Measurements from ENCODE around the gene SCN9A.

SCN9A gene

DNA sequence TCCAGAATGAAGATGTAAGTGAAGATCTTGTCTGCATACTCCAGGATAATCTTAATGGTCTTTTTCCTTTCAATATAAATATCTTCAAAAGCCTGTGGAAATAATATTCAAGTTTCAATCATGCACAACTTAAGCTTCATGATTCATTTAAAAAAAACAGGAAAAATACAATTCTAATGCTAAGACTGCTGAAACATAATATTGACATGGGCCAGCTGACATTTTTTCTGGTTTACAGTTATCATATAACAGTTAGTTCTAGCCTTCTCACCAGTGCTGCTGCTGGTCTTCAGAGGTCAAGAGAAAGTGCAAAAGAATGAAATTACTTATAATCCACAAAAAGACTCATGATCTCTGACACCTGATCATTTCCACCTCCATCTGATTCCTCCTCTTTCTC lies 137.6 kb downstream of the SCN9A start (continued):
- no peak for TF ChIP-seq ZNF394 (tag by site-specific recombination; IDR thresholded peaks at IDR 0.05; ENCODE audit: borderline replicate concordance)
- TF ChIP-seq OSR2 (tag by site-specific recombination; IDR thresholded peaks at IDR 0.05): no peak
- TF ChIP-seq, protein P1, sequence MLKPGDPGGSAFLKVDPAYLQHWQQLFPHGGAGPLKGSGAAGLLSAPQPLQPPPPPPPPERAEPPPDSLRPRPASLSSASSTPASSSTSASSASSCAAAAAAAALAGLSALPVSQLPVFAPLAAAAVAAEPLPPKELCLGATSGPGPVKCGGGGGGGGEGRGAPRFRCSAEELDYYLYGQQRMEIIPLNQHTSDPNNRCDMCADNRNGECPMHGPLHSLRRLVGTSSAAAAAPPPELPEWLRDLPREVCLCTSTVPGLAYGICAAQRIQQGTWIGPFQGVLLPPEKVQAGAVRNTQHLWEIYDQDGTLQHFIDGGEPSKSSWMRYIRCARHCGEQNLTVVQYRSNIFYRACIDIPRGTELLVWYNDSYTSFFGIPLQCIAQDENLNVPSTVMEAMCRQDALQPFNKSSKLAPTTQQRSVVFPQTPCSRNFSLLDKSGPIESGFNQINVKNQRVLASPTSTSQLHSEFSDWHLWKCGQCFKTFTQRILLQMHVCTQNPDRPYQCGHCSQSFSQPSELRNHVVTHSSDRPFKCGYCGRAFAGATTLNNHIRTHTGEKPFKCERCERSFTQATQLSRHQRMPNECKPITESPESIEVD (tag by site-specific recombination; IDR thresholded peaks at IDR 0.05): no peak
- TF ChIP-seq ZNF791 (tag by site-specific recombination; IDR thresholded peaks at IDR 0.05): no peak
- no peak for TF ChIP-seq ZNF426 (tag by site-specific recombination; IDR thresholded peaks at IDR 0.05)

DNA sequence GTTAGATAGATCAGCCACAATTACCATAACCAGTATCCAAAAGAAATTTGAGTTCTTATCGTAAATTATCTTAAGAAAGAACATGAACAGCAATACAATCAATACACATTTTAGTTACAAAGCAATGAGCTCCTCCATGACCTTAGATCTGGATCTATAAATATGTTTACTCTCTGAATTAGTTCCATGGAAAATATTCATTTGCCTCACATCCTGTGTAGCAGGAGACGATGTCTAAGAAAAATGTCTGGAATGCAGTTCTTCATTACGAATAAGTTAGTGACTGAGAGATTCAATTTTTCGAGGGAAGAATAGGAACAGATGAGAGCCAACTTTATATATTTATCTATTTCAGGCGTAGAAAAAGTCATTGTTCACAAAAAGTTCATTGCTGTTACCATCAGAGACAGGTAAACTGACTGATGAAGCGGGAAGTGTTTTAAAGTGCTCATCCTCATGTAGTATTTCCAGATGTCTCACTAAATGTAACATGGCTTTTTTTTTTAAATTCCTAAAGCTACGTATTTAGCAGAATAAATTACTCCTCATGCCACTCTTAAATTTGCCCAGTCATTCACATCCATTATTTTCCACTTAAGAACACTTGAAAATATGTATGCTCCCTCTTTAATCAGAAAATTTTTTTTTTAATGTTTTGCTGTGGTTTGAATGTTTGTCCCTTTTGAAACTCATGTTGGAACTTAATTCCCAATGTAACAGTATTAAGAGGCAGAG lies 141.5 kb downstream of the SCN9A start:
- POLR2A ChIA-PET: no interaction called here

More for the DNA sequence above, 141.5 kb downstream of the SCN9A start:
- H3K4me3 ChIP-seq (ENCODE audit: low read depth, low read length): no peak overlapping the region
- H3K27ac ChIP-seq (ENCODE audit: extremely low read depth, low read depth, low read length): no peak overlapping the region
- CTCF ChIA-PET: no interaction called here
- no peaks in the 10 kb centered on the region for H3K36me3 ChIP-seq (ENCODE audit: control insufficient read depth in 2 of 2, insufficient read depth in 1 of 2, low read length in 2 of 2)
- TF ChIP-seq ZIC2 (tag by site-specific recombination; IDR thresholded peaks at IDR 0.05) (no peak), SP2 (tag by site-specific recombination; IDR thresholded peaks at IDR 0.05) (no peak), ZNF768 (tag by site-specific recombination; IDR thresholded peaks at IDR 0.05) (no peak), YY2 (tag by site-specific recombination; IDR thresholded peaks at IDR 0.05) (no peak), MEIS1 (CRISPR knock-in tag; IDR thresholded peaks at IDR 0.05; ENCODE audit: borderline replicate concordance) (no peak), ZBTB8A (tag by site-specific recombination; IDR thresholded peaks at IDR 0.05) (no peak), SCRT1 (tag by site-specific recombination; IDR thresholded peaks at IDR 0.05; ENCODE audit: borderline replicate concordance) (no peak), OSR2 (tag by site-specific recombination; IDR thresholded peaks at IDR 0.05) (no peak), ZNF707 (tag by site-specific recombination; IDR thresholded peaks at IDR 0.05) (no peak), ZFHX2 (tag by site-specific recombination; conservative IDR thresholded peaks at IDR 0.05) (no peak), ZNF473 (tag by site-specific recombination; IDR thresholded peaks at IDR 0.05) (no peak), HOXD13 (CRISPR knock-in tag; IDR thresholded peaks at IDR 0.05; ENCODE audit: borderline replicate concordance) (no peak), ZNF24 (tag by site-specific recombination; IDR thresholded peaks at IDR 0.05) (no peak), GLIS1 (tag by site-specific recombination; IDR thresholded peaks at IDR 0.05) (no peak), ZBTB17 (tag by site-specific recombination; IDR thresholded peaks at IDR 0.05) (no peak)
- TF ChIP-seq, protein P2, sequence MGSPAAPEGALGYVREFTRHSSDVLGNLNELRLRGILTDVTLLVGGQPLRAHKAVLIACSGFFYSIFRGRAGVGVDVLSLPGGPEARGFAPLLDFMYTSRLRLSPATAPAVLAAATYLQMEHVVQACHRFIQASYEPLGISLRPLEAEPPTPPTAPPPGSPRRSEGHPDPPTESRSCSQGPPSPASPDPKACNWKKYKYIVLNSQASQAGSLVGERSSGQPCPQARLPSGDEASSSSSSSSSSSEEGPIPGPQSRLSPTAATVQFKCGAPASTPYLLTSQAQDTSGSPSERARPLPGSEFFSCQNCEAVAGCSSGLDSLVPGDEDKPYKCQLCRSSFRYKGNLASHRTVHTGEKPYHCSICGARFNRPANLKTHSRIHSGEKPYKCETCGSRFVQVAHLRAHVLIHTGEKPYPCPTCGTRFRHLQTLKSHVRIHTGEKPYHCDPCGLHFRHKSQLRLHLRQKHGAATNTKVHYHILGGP (tag by site-specific recombination; IDR thresholded peaks at IDR 0.05): no peak
- TF ChIP-seq, protein P3, sequence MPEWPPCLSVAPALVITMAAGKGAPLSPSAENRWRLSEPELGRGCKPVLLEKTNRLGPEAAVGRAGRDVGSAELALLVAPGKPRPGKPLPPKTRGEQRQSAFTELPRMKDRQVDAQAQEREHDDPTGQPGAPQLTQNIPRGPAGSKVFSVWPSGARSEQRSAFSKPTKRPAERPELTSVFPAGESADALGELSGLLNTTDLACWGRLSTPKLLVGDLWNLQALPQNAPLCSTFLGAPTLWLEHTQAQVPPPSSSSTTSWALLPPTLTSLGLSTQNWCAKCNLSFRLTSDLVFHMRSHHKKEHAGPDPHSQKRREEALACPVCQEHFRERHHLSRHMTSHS (tag by site-specific recombination; IDR thresholded peaks at IDR 0.05): no peak
- TF ChIP-seq, protein P4, sequence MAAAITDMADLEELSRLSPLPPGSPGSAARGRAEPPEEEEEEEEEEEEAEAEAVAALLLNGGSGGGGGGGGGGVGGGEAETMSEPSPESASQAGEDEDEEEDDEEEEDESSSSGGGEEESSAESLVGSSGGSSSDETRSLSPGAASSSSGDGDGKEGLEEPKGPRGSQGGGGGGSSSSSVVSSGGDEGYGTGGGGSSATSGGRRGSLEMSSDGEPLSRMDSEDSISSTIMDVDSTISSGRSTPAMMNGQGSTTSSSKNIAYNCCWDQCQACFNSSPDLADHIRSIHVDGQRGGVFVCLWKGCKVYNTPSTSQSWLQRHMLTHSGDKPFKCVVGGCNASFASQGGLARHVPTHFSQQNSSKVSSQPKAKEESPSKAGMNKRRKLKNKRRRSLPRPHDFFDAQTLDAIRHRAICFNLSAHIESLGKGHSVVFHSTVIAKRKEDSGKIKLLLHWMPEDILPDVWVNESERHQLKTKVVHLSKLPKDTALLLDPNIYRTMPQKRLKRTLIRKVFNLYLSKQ (tag by site-specific recombination; IDR thresholded peaks at IDR 0.05; ENCODE audit: borderline replicate concordance): no peak
- TF ChIP-seq, protein P5, sequence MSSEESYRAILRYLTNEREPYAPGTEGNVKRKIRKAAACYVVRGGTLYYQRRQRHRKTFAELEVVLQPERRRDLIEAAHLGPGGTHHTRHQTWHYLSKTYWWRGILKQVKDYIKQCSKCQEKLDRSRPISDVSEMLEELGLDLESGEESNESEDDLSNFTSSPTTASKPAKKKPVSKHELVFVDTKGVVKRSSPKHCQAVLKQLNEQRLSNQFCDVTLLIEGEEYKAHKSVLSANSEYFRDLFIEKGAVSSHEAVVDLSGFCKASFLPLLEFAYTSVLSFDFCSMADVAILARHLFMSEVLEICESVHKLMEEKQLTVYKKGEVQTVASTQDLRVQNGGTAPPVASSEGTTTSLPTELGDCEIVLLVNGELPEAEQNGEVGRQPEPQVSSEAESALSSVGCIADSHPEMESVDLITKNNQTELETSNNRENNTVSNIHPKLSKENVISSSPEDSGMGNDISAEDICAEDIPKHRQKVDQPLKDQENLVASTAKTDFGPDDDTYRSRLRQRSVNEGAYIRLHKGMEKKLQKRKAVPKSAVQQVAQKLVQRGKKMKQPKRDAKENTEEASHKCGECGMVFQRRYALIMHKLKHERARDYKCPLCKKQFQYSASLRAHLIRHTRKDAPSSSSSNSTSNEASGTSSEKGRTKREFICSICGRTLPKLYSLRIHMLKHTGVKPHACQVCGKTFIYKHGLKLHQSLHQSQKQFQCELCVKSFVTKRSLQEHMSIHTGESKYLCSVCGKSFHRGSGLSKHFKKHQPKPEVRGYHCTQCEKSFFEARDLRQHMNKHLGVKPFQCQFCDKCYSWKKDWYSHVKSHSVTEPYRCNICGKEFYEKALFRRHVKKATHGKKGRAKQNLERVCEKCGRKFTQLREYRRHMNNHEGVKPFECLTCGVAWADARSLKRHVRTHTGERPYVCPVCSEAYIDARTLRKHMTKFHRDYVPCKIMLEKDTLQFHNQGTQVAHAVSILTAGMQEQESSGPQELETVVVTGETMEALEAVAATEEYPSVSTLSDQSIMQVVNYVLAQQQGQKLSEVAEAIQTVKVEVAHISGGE (tag by site-specific recombination; conservative IDR thresholded peaks at IDR 0.05; ENCODE audit: low read depth): no peak
- TF ChIP-seq, protein P6, sequence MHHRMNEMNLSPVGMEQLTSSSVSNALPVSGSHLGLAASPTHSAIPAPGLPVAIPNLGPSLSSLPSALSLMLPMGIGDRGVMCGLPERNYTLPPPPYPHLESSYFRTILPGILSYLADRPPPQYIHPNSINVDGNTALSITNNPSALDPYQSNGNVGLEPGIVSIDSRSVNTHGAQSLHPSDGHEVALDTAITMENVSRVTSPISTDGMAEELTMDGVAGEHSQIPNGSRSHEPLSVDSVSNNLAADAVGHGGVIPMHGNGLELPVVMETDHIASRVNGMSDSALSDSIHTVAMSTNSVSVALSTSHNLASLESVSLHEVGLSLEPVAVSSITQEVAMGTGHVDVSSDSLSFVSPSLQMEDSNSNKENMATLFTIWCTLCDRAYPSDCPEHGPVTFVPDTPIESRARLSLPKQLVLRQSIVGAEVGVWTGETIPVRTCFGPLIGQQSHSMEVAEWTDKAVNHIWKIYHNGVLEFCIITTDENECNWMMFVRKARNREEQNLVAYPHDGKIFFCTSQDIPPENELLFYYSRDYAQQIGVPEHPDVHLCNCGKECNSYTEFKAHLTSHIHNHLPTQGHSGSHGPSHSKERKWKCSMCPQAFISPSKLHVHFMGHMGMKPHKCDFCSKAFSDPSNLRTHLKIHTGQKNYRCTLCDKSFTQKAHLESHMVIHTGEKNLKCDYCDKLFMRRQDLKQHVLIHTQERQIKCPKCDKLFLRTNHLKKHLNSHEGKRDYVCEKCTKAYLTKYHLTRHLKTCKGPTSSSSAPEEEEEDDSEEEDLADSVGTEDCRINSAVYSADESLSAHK (tag by site-specific recombination; IDR thresholded peaks at IDR 0.05): no peak
- no peaks in the 10 kb centered on the region for H3K9me3 ChIP-seq (ENCODE audit: control insufficient read depth, insufficient read depth, low read depth, low read length)
- H3K4me1 ChIP-seq (ENCODE audit: control insufficient read depth, insufficient read depth, low read length): no peaks in the 10 kb centered on the region; the same call in 1 of the 2 replicates
